Measurements from ENCODE around the gene TPO.

The TPO gene

DNA sequence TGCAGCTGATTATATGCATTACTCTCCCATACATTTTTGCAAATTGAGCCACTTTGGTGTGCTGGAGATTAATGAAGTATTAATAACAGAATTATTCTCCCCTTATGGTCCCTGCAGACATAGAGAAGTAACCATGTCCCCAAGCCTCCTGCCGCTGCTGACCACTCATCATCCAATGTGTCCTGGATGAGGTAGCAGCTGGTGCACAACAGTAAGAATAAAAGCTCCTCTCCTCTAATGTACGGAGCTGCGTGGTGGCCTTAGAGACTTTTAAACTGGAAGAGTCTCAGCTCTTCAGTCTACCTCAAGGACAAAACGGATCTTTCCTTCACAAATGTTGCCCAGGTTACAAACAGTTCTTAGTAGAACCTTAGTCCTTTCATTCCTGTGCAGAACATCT, 37.7 kb downstream of the TPO start:
- H3K4me3 ChIP-seq (ENCODE audit: low read depth, low read length) = no peak overlapping the region
- no peak for DNase-seq
- peaks cover 13% of the 10 kb centered on the region for H3K27me3 ChIP-seq
- no peak for TF ChIP-seq CTCF (IDR thresholded peaks at IDR 0.05; ENCODE audit: low read depth, low read length)
- H3K4me1 ChIP-seq = no peaks in the 10 kb centered on the region
- H3K9me3 ChIP-seq = no peaks in the 10 kb centered on the region
- no peaks in the 10 kb centered on the region for H3K36me3 ChIP-seq

GRCh38 chr2:1451422-1451821, 38.2 kb downstream of the TPO start:
- Histone ChIP-seq H3K4me1 (no peaks in the 10 kb centered on the region), H3K9me3 (no peaks in the 10 kb centered on the region), H3K36me3 (no peaks in the 10 kb centered on the region), H3K27me3 (peaks cover 13% of the 10 kb centered on the region), H3K4me3 (ENCODE audit: low read depth, low read length) (no peak overlapping the region)
- no peak for TF ChIP-seq CTCF (IDR thresholded peaks at IDR 0.05; ENCODE audit: low read depth, low read length)
- DNase-seq = no peak

- DNase-seq = no peak
Measured at GRCh38 chr2:1453561-1453960, 40.3 kb downstream of the TPO start.

DNA sequence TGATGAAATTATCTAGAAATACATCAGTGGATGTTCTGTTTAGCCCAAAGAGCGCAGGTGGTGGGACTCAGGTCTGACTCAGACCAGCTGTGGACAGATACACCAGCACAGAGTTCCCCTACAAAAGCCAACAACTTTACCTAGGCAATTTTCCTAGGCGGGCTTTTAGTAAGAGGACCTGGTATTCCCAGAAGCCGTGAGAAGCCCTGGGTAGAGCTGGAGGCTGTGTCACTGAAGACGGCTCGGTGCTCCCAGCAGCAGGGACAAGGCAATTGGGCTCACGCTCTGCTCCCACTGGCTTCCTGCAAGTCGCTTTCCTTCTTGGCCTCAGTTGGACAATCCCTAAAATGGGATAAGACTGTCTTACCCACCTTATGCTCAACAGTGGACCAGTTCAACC, 41.1 kb downstream of the TPO start:
- H3K9me3 ChIP-seq = no peaks in the 10 kb centered on the region
- no peaks in the 10 kb centered on the region for H3K36me3 ChIP-seq
- H3K4me3 ChIP-seq (ENCODE audit: low read depth, low read length) = no peak overlapping the region
- no peak for TF ChIP-seq CTCF (IDR thresholded peaks at IDR 0.05; ENCODE audit: low read depth, low read length)
- no peak for DNase-seq
- no peaks in the 10 kb centered on the region for H3K4me1 ChIP-seq
- H3K27me3 ChIP-seq = no peaks in the 10 kb centered on the region

More at GRCh38 chr2:1453561-1453960, 40.3 kb downstream of the TPO start:
- Histone ChIP-seq H3K36me3 (no peaks in the 10 kb centered on the region), H3K9me3 (no peaks in the 10 kb centered on the region), H3K27me3 (peaks cover 3% of the 10 kb centered on the region), H3K4me3 (ENCODE audit: low read depth, low read length) (no peak overlapping the region), H3K4me1 (no peaks in the 10 kb centered on the region)
- TF ChIP-seq CTCF (IDR thresholded peaks at IDR 0.05; ENCODE audit: low read depth, low read length) = no peak

DNA sequence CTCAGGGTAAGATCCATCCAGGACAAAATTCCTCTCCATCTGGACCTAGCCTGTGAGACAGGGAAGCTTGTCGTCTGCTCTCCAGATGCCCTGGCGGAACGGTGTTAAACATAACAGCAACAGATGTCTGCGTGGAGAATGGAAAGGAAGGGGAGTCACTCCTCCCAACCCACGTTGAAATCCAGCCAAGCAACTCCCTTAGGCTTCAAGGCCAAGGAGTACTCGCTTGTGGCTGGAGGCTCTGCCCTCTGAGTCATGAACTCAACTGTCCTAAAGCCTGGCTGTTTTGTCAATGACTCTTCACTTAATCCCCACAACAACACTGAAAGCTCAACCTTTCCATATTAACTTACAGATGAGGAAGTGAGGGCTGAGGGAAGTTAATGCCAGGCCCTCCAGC, 42.2 kb downstream of the TPO start:
- no peak for DNase-seq
- no peaks in the 10 kb centered on the region for H3K27me3 ChIP-seq
- no peaks in the 10 kb centered on the region for H3K9me3 ChIP-seq
- no peaks in the 10 kb centered on the region for H3K36me3 ChIP-seq
- no peaks in the 10 kb centered on the region for H3K4me1 ChIP-seq
- TF ChIP-seq CTCF (IDR thresholded peaks at IDR 0.05; ENCODE audit: low read depth, low read length) = no peak
- no peak overlapping the region for H3K4me3 ChIP-seq (ENCODE audit: low read depth, low read length)

DNA sequence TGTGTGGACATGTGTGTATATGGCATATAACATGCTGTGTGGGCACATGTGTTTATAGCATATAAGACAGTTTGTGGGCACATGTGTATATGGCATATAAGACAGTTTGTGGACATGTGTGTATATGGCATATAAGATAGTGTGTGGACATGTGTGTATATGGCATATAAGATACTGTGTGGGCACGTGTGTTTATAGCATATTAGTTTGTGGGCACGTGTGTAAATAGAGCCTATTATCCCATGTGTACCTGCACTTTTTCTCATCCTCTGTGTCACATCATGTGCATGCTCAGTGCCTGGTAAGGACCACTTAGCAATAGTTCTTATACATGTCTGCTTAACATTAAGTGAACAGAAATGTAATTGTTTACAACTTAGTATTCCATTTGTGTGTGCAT, 45.2 kb downstream of the TPO start:
- TF ChIP-seq CTCF (IDR thresholded peaks at IDR 0.05; ENCODE audit: low read depth, low read length) = no peak
- H3K4me1 ChIP-seq = no peaks in the 10 kb centered on the region

More for the DNA sequence above, 45.2 kb downstream of the TPO start:
- no peaks in the 10 kb centered on the region for H3K27me3 ChIP-seq
- no peak overlapping the region for H3K4me3 ChIP-seq (ENCODE audit: low read depth, low read length)
- H3K36me3 ChIP-seq = no peaks in the 10 kb centered on the region
- no peak for DNase-seq
- no peaks in the 10 kb centered on the region for H3K9me3 ChIP-seq
